HG03064 (cell line): ENCODE data around the gene TRPM5.
"Not testable (repeated sequence)": the region's sequence is repeated elsewhere in the genome, so short reads cannot be mapped to it uniquely, and the experiment has no call there.

ENCODE experiments used
- ATAC-seq: cut with Tn5 transposase; IDR thresholded peaks from one replicate; pipeline ENCODE4 v1.9.1; 2021; ENCODE audit warnings: low read depth; ENCODE audit not compliant: unreplicated experiment

TRPM5 gene, protein sequence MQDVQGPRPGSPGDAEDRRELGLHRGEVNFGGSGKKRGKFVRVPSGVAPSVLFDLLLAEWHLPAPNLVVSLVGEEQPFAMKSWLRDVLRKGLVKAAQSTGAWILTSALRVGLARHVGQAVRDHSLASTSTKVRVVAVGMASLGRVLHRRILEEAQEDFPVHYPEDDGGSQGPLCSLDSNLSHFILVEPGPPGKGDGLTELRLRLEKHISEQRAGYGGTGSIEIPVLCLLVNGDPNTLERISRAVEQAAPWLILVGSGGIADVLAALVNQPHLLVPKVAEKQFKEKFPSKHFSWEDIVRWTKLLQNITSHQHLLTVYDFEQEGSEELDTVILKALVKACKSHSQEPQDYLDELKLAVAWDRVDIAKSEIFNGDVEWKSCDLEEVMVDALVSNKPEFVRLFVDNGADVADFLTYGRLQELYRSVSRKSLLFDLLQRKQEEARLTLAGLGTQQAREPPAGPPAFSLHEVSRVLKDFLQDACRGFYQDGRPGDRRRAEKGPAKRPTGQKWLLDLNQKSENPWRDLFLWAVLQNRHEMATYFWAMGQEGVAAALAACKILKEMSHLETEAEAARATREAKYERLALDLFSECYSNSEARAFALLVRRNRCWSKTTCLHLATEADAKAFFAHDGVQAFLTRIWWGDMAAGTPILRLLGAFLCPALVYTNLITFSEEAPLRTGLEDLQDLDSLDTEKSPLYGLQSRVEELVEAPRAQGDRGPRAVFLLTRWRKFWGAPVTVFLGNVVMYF (N-terminal part only)

DNA sequence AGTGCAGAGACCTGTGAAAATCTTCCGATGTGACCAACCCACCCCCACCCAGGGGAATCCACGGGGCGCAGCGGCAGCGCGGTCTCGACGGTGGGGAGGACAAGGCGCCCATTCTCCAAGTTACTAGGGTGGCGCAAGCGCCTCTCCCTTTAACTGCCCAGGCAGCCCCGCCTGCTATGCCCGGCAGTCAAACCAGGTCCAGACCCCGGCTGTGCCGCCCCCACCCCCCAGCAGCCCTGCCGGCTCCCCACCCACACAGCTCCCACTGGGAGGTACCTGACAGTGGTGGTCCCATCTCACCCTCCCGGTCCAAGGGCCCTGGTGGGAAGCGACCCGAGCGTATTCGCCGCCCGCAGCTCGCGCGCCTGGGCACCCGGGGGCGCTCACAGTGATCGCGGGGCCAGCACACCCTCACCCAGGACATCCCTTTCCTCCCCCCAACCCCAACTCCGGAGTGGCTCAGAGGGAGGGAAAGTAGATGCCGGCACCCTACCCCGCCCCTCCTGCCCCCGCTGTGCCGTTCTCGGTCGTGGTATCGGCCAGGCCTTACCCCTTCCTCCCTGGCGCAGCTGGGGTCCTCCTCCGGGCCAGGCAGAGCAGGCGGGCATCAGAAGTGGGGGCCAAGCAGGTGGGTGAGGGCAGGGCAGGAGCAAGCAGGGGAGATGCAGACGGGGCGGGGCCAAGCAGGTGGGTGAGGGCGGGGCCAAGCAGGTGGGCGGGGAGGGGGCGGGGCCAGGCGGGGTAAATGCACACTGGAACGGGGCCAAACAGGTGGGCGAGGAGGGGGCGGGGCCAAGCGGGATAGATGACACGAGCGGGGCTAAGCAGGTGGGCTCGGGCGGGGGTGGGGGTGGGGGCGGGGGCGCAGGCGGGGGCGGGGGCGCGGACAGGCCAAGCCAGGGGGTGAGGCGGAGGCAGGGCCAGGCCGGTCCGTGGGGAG, at the start of gene TRPM5:
TSS of gene TRPM5 (minus strand) at position 634 of the 940 bp plus-strand sequence. CDS start 21,478 bp downstream, outside the sequence.
- ATAC-seq: no peak

DNA sequence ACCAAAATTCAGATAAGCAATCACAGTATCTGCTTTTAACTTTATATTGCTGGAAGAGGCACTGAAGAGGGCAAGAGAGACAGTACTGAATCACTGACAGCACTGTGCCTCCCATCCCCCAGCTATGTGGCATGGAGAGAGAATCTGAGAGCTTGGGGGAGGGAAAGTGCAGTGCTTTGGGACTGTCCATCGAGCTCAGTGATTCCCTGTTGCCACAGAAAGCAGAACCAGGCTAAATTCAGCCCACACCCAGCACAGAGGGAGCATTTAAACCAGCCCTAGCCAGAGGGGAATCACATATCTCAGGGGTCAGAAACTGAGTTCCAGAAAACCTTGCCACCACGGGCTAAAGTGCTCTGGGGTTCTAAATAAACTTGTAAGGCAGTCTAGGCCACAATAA, 44.8 kb upstream of the TRPM5 start:
- ATAC-seq: no peak

DNA sequence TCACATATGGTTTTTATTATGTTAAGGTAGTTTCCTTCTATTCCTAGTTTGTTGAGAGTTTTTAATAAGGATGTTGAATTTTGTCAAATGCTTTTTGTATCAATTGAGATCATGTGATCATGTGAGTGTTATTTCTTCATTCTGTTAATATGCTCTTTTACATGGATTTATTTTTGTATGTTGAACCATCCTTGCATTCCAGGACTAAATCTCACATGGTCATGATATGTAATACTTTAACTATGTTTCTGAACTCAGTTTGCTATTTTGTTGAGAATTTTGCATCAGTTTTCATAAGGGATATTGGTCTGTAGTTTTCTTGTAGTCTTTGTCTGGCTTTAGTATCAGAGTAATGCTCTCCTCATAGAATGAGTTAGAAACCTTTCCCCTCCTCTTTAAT, 43.7 kb upstream of the TRPM5 start:
- ATAC-seq: no peak

DNA sequence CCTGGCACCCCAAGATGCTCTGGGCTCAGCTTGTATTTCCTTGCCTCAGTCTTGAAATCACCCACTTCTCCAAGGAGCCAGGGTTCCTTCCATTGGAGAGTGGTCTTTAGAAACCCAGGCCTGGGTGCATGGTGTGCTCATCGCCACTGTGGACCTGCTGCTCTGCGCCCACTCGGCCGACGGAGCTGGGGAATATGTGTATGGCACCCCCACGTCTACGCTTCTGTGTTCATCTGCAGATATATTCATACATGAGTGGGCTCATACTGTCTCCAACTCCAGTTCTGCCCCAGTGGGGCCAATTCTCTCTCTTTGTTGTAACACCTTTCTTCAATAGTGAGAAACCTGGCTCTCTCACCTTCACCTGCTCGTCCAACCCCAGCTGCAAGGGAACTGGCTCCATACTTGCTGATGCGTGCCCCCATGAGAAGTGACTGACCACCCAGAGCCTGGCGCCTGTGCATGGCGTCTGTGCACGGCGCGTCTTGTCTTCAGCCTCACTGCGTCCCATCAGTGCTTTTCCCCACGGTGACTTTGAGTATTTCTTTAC, 40.3 kb upstream of the TRPM5 start:
- ATAC-seq: no peak

DNA sequence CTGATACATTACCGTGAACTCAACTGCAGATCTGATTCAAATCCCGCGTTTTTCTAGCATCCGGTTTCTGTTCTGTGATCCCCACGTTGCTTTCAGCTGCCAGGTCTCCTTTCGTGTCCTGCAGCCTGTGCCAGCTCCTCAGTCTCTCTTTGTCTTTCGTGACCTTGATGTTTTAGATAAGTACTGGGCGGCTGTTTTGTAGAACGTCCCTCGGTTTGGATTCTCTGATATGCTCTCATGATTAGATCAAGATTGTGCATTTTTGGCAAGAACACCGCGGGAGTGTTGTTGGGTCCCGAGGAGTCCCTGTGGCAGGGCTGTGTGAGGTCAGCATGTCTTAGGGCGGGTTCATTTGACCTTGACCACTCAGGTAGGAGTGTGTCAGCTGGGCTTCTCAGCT, 39.1 kb upstream of the TRPM5 start:
- no peak for ATAC-seq

DNA sequence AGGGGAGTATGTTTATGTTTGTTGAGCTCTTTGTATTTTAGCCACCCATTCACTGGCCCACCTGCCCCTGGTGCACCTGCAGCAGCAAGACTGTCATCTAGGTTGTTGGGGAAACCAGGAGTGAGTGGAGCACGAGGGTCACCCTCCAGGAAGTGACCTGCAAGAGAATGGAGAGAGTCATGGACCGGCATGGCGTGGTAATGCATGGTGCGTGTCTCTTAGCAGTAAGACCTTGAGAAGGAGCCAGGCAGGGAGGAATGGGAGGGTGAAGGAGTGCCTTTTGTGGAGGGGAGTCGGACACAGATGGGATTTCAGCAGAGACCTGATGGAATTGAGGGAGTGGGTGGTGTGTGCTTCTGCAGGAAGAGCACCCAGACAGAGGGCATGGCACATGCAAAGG, 38.4 kb upstream of the TRPM5 start:
- no peak for ATAC-seq

- ATAC-seq: no peak
Observed at GRCh38 chr11:2482204-2482603, 37.9 kb upstream of the TRPM5 start.

- ATAC-seq: no peak
Observed at GRCh38 chr11:2481253-2481652, 36.9 kb upstream of the TRPM5 start.

- no peak for ATAC-seq
Observed at GRCh38 chr11:2480874-2481220, 36.5 kb upstream of the TRPM5 start.

DNA sequence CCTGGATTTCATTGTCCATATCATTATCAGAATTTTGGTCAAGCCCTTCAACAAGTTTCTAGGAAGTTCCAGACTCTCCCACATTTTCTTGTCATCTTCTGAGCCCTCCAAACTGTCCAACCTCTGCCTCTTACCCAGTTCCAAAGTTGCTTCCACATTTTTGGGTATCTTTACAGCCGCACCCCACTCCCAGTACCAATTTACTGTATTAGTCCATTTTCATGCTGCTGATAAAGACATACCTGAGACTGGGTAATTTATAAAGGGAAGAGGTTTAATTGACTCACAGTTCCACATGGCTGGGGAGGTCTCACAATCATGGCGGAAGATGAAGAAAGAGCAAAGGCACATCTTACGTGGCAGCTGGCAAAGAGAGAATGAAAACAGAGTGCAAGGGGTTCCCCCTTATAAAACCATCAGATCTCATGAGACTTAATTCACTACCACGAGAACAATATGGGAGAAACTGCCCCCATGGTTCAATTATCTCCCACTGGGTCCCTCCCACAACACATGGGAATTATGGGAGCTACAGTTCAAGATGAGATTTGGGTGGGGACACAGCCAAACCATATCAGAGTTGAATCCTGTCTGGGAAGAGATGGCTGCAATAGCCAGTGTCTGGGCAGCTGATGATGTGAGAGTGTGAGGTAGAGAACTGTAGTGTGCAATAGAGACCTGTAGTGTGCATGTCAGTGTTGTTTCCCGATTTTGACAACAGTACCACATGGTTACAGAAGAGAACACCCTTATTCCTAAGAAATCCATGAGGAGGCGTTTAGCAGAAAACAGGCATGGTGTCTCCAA, 36.0 kb upstream of the TRPM5 start:
- not testable (repeated sequence) for ATAC-seq

GRCh38 chr11:2477936-2478335, 33.6 kb upstream of the TRPM5 start:
- no peak for ATAC-seq

- no peak for ATAC-seq
Observed at GRCh38 chr11:2477254-2477653, 32.9 kb upstream of the TRPM5 start.

DNA sequence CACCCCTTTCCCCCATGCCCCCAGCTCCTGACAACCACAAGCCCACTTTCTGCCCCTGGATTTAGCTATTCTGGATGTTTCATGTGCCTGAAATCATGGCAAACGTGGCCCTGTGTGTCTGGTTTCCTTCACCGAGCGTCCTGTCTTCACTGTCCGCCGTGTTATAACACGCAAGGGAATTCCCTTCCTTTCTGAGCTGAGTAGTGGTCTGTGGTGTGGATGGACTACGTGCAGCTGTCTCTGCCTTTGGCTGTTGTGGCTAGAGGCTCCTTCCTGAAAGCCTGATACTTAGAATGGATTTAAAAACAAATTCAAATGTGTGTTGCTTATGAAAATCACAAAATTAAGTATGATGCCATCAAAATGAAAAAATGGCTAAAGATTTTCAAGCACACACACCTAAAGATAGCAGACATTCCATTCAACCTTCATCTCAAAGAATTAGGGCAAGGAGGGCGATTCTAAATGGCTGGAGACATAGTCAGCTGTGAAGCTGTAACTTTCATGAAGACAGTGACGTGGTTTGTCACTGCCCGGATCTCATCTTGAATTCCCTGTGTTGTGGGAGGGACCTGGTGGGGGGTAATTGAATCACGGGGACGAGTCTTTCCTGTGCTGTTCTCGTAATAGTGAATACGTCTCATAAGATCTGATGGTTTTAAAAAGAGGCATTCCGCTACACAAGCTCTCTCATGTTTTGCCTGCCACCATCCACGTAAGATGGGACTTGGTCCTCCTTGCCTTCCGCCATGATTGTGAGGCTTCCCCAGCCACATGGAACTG, 31.0 kb upstream of the TRPM5 start:
- no peak for ATAC-seq

DNA sequence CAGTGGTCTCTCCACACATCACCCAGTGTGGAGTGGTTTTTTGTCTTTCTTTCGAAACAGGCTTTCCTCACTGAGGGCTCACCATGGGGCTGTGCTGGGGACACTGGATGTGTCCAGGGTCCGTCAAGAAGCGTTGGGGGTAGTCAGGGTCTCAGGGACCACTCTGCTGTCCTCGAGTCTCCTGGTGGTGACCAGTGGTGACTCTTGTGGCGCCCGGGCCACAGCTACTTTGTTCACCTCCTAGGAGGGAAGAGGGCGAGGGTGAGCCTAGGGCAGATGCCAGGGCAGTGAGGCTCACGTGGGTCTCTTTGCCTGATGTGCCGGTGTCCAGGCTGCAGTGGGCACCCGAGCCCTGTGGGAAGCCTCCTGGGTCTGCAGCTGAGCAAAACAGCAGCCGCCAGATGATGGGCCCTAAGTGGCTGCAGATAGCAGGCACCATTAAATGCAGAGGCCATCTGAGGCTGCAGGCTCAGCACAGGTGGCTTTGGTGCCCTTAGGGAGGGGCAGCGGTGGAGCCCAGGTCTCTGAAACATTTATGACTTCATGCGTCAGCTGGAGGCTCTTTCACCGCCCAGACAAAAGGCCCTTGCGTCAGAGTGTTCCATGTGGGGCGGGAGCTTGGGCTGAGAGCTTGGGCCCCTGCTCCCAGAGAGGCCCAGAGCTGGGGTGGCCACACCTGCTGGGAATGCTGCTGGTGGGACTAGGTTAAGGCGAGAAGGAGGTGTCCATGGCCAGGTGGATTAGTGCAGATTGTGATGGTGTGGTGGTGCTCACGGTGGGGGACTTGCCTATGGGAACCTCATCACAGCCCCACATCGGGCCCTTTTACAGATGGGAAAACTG, 30.0 kb upstream of the TRPM5 start:
- no peak for ATAC-seq

- ATAC-seq: no peak
Observed at GRCh38 chr11:2473361-2474058, 29.2 kb upstream of the TRPM5 start.

DNA sequence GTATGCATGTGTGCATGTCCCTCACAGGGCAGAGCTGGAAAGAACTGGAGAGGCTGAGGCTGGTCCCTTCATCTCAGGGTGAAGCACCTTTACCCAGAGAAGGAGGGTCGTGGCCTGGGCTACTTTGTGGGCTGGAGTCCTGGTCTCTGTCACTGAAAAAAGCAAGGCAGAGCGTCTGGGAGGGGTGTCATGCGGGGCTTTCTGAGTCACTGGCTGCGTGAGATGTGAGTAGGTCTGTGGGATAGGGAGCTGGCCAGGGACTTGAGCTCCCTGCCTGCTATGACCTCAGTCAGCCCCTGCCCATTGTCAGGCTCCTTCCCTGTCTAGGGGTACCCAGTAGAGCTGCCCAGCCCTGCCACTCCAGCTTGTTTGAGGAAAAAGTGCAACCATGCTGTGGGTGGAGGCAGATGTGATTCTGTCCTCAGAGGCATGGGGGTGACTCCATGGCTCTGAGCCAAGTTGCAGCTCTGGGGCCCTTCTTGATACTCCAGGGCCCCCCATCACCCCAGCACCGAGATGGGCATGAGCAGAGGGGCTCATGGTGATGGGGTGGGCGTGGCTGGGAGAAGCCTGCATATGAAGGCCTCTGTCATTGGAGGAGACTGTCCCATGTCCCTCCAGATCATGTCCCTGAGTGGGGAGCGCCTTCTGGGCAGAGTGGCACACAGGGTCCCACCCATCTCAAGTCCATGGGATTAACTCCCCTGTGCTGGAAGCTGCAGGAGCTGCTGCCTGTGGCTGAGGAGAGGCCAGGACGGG, 28.3 kb upstream of the TRPM5 start:
- ATAC-seq: no peak

GRCh38 chr11:2471804-2472096, 27.4 kb upstream of the TRPM5 start:
- no peak for ATAC-seq
